NCI-H69 (cell line): ENCODE data around the gene LHFPL3.

ENCODE experiments used
- DNase-seq: peaks from one replicate; lab custom pipeline; 2025; lab: John Stamatoyannopoulos, UW

The LHFPL3 gene

GRCh38 chr7:104848138-104848990, 520.0 kb downstream of the LHFPL3 start:
- DNase-seq = peak; percentile 69

- no peak for DNase-seq
Observed at GRCh38 chr7:104850374-104850773, 522.0 kb downstream of the LHFPL3 start.

- no peak for DNase-seq
Observed at GRCh38 chr7:104851268-104851667, 522.9 kb downstream of the LHFPL3 start.

- DNase-seq = no peak
Observed at GRCh38 chr7:104852386-104852785, 524.0 kb downstream of the LHFPL3 start.

GRCh38 chr7:104855861-104856260, 527.5 kb downstream of the LHFPL3 start:
- DNase-seq = no peak

GRCh38 chr7:104857458-104858425, 529.3 kb downstream of the LHFPL3 start:
- no peak for DNase-seq

GRCh38 chr7:104859754-104860426, 531.5 kb downstream of the LHFPL3 start:
- DNase-seq = no peak

- no peak for DNase-seq
Observed at GRCh38 chr7:104861729-104862390, 533.5 kb downstream of the LHFPL3 start.

- peak; percentile 48 for DNase-seq
Observed at GRCh38 chr7:104862719-104863118, 534.3 kb downstream of the LHFPL3 start.

GRCh38 chr7:104873401-104873800, 545.0 kb downstream of the LHFPL3 start:
- DNase-seq = no peak

GRCh38 chr7:104878577-104878976, 550.2 kb downstream of the LHFPL3 start:
- no peak for DNase-seq

- DNase-seq = peak; percentile 46
Observed at GRCh38 chr7:104883248-104883717, 554.9 kb downstream of the LHFPL3 start.

- peak; percentile 88 for DNase-seq
Observed at GRCh38 chr7:104883718-104884452, 555.5 kb downstream of the LHFPL3 start.

GRCh38 chr7:104886651-104887050, 558.2 kb downstream of the LHFPL3 start:
- DNase-seq = no peak

- no peak for DNase-seq
Observed at GRCh38 chr7:104890216-104890615, 561.8 kb downstream of the LHFPL3 start.

- DNase-seq = no peak
Observed at GRCh38 chr7:104891949-104892348, 563.5 kb downstream of the LHFPL3 start.

- no peak for DNase-seq
Observed at GRCh38 chr7:104894314-104894713, 565.9 kb downstream of the LHFPL3 start.

GRCh38 chr7:104894726-104895521, 566.5 kb downstream of the LHFPL3 start:
- DNase-seq = no peak

GRCh38 chr7:104895522-104896236, 567.3 kb downstream of the LHFPL3 start:
- DNase-seq = no peak
